HepG2 (cell line): Measurements from ENCODE around the gene TMEM250.

Source experiments
- ELF4 ChIP-seq: sonication (generic); formaldehyde crosslinking; IDR thresholded peaks from 2 replicates; pipeline ENCODE4 v1.5.0; 2020; ENCODE audit warnings: missing genetic modification reagents, mild to moderate bottlenecking, moderate library complexity, borderline replicate concordance
- EZH2 ChIP-seq: conservative IDR thresholded peaks from 2 replicates; pipeline ENCODE4 v1.6.1; 2012; ENCODE audit warnings: mild to moderate bottlenecking, low read depth, low read length, moderate library complexity
- POGZ ChIP-seq: sonication (generic); formaldehyde crosslinking; IDR thresholded peaks from 2 replicates; pipeline ENCODE4 v1.4.0; 2020; ENCODE audit warnings: mild to moderate bottlenecking, missing genetic modification reagents
- SALL1 ChIP-seq: sonication (generic); formaldehyde crosslinking; IDR thresholded peaks from 2 replicates; pipeline ENCODE4 v1.8.0; 2022; ENCODE audit warnings: mild to moderate bottlenecking, missing genetic modification reagents
- SMAD3 ChIP-seq: sonication (generic); formaldehyde crosslinking; IDR thresholded peaks from 2 replicates; pipeline ENCODE4 v1.4.0; 2020; ENCODE audit warnings: missing genetic modification reagents
- ZNF207 ChIP-seq: fragments of 450-650 bp; IDR thresholded peaks from 2 replicates; pipeline ENCODE4 v1.6.1; 2016; ENCODE audit warnings: antibody characterized with exemption, borderline replicate concordance

DNA sequence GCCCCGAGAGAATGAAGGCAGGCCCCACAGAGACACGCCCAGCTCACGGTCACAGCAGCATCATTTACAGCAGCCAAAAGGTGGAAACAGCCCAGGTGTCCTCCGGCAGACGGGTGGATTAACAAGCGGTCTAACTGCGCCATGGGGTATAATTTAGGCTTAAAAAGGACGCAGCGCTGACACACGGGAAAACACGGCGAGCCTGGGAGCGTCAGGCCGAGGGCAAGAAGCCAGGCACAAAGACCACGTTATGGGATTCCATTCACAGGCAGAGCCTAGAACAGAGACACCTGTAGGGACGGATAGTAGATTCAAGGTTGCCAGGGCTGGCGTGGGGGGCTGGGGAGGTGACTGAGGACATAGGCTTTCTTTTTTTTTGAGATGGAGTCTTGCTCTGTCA, 36.9 kb upstream of the TMEM250 start:
- TF ChIP-seq EZH2: no peak
- TF ChIP-seq SMAD3: no peak
- no peak for TF ChIP-seq SALL1 (CRISPR knock-in tag)
- no peak for TF ChIP-seq POGZ (CRISPR knock-in tag)
- TF ChIP-seq ZNF207: no peak
- TF ChIP-seq ELF4 (CRISPR knock-in tag): no peak
